MG63 (cell line): ENCODE data around the gene ARPC4. TPM values are rescaled to one million over a fixed set of nuclear protein-coding genes. Genes with fewer than 3 reads are reported as not detected.

Source experiments
- DNase-seq: peaks from one replicate; pipeline ENCODE4 v3.0.0-alpha.2; 2020
- H3K27me3 ChIP-seq: fragments of 250-450 bp; sonication (Bioruptor Pico); 2 replicates; pipeline ENCODE4 v1.5.1; 2020; ENCODE audit warnings: mild to moderate bottlenecking, moderate library complexity
- H3K36me3 ChIP-seq: fragments of 250-450 bp; sonication (Bioruptor Pico); 2 replicates; pipeline ENCODE4 v1.5.1; 2020; ENCODE audit warnings: mild to moderate bottlenecking, moderate library complexity
- H3K4me3 ChIP-seq: fragments of 250-450 bp; sonication (Bioruptor Pico); 2 replicates; pipeline ENCODE4 v1.5.1; 2020; ENCODE audit warnings: mild to moderate bottlenecking, moderate library complexity
- H3K9me3 ChIP-seq: fragments of 250-450 bp; sonication (Bioruptor Pico); 2 replicates; pipeline ENCODE4 v1.5.1; 2020; ENCODE audit warnings: mild to moderate bottlenecking, moderate library complexity
- total RNA-seq: library from RNA; depleted of rRNA; stranded (reverse); fragments of >200 nt; shearing (Covaris generic); gene quantifications from 2 replicates; pipeline ENCODE4 v1.2.3, GENCODE V29; 2014; ENCODE audit warnings: low replicate concordance; rRNA removed

Gene ARPC4
- total RNA-seq: 125 and 175 TPM in 2 replicates

DNA sequence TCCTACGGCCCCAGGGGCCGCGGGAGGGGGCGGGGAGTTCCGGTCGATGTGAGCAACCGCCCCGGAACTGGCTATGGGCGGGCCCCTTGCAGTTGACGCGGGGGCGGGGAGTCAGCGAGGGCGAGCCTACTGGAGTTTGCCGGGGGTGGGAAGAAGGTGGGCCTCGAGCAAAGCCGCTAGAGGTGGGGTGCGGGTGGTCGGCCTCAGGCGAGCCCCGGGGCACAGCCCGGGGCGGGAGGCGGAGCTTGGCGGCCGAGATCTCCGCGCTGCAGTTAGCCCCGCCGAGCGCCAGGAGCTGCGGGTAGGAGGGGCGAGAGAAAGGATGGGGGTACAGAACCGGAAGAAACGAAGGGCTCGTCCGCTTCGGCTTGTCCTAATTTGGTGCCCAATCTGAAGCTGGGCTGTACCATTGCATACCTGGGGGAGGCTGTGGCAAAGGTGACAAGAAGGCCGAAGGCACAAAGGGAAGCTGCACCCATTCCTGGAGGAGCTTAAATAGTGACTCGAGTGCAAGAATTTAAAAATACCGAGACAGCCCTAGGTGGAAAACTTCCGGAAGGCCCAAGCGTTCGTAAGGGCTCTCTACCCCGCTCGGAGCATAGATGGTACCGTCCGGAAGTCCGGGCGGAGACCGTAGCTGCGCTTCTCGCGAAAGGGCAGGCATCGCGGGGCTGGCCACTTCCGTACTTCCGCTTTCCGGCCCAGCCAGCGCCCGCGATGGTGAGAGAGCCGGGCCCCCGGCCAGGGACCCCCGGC lies at the start of gene ARPC4, which contains the start of gene TADA3:
ARPC4 (plus strand) TSS at position 678 of the 756 bp plus-strand sequence; CDS start at position 718, 40 bp downstream.
TADA3 (minus strand) TSS at position 69 of the 756 bp plus-strand sequence. CDS start 1,007 bp downstream, outside the sequence.
- peak; percentile 88 for DNase-seq
- H3K4me3 ChIP-seq: peak within 1 kb of the TSS; percentile 81
- peaks cover 11% of the 10 kb centered on the region for H3K36me3 ChIP-seq
- no peaks in the 10 kb centered on the region for H3K27me3 ChIP-seq
- H3K9me3 ChIP-seq: no peaks in the 10 kb centered on the region

DNA sequence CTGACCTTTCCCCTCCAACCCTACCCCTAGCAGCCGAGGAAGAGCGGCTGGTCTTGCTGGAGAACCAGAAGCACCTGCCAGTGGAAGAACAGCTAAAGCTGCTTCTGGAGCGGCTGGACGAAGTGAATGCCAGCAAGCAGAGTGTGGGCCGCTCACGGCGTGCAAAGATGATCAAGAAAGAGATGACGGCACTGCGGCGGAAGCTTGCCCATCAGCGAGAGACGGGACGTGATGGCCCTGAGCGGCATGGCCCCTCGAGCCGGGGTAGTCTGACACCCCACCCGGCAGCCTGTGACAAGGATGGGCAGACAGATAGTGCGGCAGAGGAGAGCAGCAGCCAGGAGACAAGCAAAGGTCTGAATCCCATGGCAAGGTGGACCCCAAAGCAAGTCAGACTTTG lies 49.3 kb upstream of the ARPC4 start:
- no peak for DNase-seq
- Histone ChIP-seq H3K27me3 (no peaks in the 10 kb centered on the region), H3K9me3 (no peaks in the 10 kb centered on the region), H3K4me3 (no peak overlapping the region), H3K36me3 (peaks cover 20% of the 10 kb centered on the region)

GRCh38 chr3:9744162-9744561 lies 48.7 kb upstream of the ARPC4 start:
- no peaks in the 10 kb centered on the region for H3K9me3 ChIP-seq
- H3K4me3 ChIP-seq: no peak overlapping the region
- H3K27me3 ChIP-seq: no peaks in the 10 kb centered on the region
- no peak for DNase-seq
- peaks cover 25% of the 10 kb centered on the region for H3K36me3 ChIP-seq

DNA sequence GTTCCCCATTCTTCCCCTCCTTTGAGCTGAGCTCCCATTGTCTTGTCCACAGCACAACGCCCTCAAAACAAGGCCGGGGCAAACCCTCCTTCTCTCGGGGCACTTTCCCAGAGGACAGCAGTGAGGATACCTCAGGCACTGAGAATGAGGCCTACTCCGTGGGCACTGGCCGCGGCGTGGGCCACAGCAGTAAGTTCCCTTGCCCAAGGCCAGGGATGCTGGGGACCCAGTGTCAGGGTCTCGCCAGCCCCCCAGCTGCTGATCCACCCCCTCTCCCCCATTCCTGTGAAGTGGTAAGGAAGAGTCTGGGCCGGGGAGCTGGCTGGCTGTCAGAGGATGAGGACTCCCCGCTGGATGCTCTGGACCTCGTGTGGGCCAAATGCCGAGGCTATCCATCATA lies 47.4 kb upstream of the ARPC4 start:
- no peak for DNase-seq
- H3K36me3 ChIP-seq: peaks cover 16% of the 10 kb centered on the region
- H3K9me3 ChIP-seq: no peaks in the 10 kb centered on the region
- H3K4me3 ChIP-seq: no peak overlapping the region
- H3K27me3 ChIP-seq: no peaks in the 10 kb centered on the region

- Histone ChIP-seq H3K4me3 (no peak overlapping the region), H3K36me3 (peaks cover 16% of the 10 kb centered on the region), H3K27me3 (no peaks in the 10 kb centered on the region), H3K9me3 (no peaks in the 10 kb centered on the region)
- DNase-seq: peak; percentile 35
These were observed 46.6 kb upstream of the ARPC4 start for GRCh38 chr3:9746330-9746729.

GRCh38 chr3:9747267-9747666 lies 45.6 kb upstream of the ARPC4 start:
- no peaks in the 10 kb centered on the region for H3K9me3 ChIP-seq
- H3K36me3 ChIP-seq: peaks cover 16% of the 10 kb centered on the region
- H3K4me3 ChIP-seq: no peak overlapping the region
- no peaks in the 10 kb centered on the region for H3K27me3 ChIP-seq
- peak; percentile 29 for DNase-seq

DNA sequence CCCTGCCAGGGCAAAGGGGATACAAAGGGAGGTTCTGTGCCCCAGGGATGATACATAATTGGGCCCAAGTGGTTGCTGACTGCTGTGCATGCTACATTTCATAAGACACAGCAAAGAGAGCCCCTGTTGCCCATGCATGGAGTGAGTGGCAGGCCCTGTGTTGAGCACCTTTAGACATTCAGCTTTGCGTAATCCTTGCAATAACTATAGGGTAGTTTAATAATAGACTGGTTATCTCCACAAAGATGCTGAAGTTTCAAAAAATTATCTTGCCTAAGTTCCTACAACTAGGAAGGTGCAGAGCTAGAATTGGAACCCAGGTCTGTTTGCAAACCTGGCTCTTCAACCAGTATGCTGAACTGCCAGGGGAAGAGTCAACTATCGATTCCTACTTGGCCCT lies 44.9 kb upstream of the ARPC4 start:
- DNase-seq: no peak
- H3K27me3 ChIP-seq: no peaks in the 10 kb centered on the region
- no peak overlapping the region for H3K4me3 ChIP-seq
- H3K36me3 ChIP-seq: peaks cover 17% of the 10 kb centered on the region
- no peaks in the 10 kb centered on the region for H3K9me3 ChIP-seq

DNA sequence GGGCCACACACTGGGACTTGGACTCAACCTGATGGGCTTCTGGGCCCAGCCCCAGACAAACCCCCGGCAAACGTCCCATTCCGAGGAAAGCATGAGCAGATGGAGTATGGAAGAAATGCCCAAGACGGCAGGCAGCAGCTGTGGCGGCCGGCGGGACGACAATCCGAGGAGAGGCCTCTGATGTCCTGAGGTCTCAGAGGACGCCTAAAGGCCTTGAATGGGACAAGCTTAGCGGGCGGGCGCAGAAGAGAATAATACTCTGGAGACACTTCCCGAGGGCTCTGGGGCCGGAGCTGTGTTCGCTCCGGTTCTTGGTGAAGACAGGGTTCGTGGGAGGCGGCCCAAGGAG lies 43.6 kb upstream of the ARPC4 start:
- H3K9me3 ChIP-seq: no peaks in the 10 kb centered on the region
- DNase-seq: no peak

DNA sequence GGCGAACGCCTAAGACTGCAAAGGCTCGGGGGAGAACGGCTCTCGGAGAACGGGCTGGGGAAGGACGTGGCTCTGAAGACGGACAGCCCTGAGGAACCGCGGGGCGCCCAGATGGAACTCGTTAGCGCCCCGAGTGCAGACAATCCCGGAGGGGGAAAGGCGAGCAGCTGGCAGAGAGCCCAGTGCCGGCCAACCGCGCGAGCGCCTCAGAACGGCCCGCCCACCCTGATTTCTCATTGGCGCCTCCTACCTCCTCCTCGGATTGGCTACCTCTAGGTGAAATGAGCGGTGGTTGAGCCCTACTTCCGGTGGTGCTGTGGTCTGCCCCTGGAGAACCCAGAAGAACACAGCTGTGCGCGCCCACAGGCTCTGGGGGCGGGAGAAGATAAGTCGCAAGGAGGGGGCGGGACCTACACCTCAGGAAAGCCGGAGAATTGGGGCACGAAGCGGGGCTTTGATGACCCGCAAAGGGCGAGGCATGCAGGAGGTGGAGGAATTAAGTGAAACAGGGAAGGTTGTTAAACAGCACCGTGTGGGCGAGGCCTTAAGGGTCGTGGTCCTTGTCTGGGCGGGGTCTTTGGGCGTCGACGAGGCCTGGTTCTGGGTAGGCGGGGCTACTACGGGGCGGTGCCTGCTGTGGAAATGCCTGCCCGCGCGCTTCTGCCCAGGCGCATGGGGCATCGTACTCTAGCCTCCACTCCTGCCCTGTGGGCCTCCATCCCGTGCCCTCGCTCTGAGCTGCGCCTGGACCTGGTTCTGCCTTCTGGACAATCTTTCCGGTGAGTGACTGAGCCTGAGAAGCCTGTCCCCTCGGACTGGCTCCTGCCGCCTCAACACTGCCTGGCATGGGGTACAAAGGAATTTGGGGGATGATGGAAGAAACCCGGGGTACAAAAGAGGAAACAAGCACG lies 43.0 kb upstream of the ARPC4 start, which contains the start of gene OGG1:
OGG1 (plus strand) TSS at position 308 of the 911 bp plus-strand sequence; CDS start at position 643, 335 bp downstream.
- Histone ChIP-seq H3K4me3 (peak within 1 kb of the TSS; percentile 61), H3K9me3 (no peaks in the 10 kb centered on the region), H3K27me3 (no peaks in the 10 kb centered on the region), H3K36me3 (peaks cover 16% of the 10 kb centered on the region)
- DNase-seq: peak; percentile 95

More for the DNA sequence above, 43.6 kb upstream of the ARPC4 start:
- H3K36me3 ChIP-seq: peaks cover 16% of the 10 kb centered on the region
- peak overlapping the region; percentile 61 for H3K4me3 ChIP-seq
- no peaks in the 10 kb centered on the region for H3K27me3 ChIP-seq

DNA sequence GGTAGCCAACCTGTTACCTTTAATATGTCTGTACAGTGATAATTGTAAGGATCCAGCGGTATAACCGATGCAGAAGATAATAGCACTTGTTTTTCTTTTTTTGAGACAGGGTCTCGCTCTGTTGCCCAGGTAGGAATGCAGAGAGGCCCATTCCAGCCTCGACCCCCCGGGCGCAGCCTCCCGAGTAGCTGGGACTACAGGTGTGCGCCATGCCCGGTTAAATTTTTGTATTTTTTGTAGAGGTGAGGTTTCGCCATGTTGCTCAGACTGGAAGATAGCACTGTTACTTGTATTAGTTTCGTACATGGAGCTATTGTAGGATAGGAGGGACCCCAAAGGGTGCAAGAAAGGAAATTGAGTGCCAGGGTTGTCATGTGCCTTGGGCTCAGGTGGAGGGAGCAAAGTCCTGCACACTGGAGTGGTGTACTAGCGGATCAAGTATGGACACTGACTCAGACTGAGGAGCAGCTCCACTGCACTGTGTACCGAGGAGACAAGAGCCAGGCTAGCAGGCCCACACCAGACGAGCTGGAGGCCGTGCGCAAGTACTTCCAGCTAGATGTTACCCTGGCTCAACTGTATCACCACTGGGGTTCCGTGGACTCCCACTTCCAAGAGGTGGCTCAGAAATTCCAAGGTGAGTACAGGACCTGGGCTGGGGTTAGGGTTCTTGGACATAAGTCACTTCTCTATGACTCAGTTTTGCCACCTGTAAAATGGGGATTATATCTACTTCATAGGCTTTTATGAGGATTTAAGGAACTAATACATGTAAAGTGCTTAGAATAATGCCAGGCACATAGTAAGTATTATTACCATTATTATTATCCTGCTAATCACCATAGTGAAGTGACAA lies 42.1 kb upstream of the ARPC4 start:
- Histone ChIP-seq H3K9me3 (no peaks in the 10 kb centered on the region), H3K27me3 (no peaks in the 10 kb centered on the region), H3K36me3 (peaks cover 16% of the 10 kb centered on the region), H3K4me3 (peak overlapping the region; percentile 61)
- DNase-seq: no peak

DNA sequence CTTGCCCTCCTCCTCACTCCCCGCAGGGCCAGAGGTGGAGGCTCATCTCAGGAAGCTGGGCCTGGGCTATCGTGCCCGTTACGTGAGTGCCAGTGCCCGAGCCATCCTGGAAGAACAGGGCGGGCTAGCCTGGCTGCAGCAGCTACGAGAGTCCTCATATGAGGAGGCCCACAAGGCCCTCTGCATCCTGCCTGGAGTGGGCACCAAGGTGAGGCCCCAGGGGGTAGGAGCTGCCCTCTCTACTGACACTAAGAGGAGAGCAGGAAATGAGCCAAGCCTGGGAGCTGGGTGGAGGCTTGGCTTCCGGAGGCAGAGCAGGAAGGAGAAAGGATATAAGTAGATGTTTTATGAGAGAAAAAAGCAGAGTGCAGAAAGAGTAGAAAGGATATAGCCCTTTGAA lies 38.2 kb upstream of the ARPC4 start:
- Histone ChIP-seq H3K4me3 (no peak overlapping the region), H3K36me3 (peaks cover 8% of the 10 kb centered on the region; the same call in 1 of the 2 replicates), H3K27me3 (no peaks in the 10 kb centered on the region), H3K9me3 (no peaks in the 10 kb centered on the region)
- no peak for DNase-seq

GRCh38 chr3:9757427-9757826 lies 35.5 kb upstream of the ARPC4 start:
- Histone ChIP-seq H3K4me3 (no peak overlapping the region), H3K36me3 (peaks cover 5% of the 10 kb centered on the region; the same call in 1 of the 2 replicates)
- no peak for DNase-seq

DNA sequence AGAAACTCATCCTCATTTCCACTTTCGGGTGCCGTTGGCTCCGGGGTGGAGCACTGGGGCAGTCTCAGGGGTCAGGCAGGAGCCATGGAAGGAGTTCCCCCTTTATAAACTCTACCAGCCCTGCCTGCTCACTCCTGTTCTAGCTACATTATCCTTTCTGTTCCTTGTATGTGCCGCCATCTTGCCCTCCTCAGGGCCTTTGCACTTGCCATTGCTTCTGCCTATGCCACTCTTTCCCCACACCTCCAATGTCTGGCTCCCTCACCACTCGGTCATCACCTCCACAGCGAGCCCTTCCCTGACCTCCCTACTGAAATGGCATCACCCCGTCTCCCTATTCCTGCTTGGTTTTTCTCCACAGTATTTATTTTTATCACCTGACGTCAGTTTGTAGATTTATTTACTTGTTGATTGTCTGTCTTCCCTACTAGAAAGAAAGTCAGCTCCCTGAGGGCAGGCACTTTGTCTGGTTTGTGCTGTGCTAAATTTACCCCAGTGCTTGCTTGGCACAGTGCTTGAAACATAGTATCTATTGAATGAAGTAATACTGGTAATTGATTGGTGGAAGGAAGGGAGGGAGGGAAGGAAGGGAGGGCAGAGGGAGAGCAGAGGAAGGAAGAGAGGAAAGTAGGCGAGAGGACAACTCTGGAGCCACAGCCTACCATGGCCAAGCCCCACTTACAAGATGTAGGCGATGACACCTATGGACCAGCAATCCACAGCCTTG lies 31.9 kb upstream of the ARPC4 start:
- no peak overlapping the region for H3K4me3 ChIP-seq
- no peak for DNase-seq
- no peaks in the 10 kb centered on the region for H3K9me3 ChIP-seq
- no peaks in the 10 kb centered on the region for H3K27me3 ChIP-seq
- no peaks in the 10 kb centered on the region; the same call in 1 of the 2 replicates for H3K36me3 ChIP-seq

More at GRCh38 chr3:9757427-9757826, 35.5 kb upstream of the ARPC4 start:
- Histone ChIP-seq H3K27me3 (no peaks in the 10 kb centered on the region), H3K9me3 (no peaks in the 10 kb centered on the region)

DNA sequence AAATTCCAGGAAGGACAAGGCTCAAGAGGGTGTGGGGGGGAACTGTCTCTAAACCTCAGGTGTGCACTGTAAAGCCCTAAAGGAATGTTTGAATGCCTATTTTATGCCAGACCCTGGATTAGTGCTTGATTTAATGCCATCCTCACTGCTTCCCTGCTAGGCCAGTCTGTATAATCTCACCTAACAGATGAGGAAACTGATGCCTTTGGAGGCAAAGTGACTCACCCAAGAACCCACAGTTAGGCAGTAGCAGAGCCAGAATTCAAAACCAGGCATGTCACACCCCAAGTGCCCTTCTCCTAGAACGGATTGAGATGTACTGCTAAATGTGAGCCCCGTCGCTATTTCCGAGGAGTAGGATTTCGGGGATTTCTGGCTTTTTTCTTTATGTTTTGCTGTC lies 31.0 kb upstream of the ARPC4 start:
- Histone ChIP-seq H3K9me3 (no peaks in the 10 kb centered on the region), H3K36me3 (no peaks in the 10 kb centered on the region), H3K4me3 (no peak overlapping the region), H3K27me3 (no peaks in the 10 kb centered on the region)
- DNase-seq: no peak

DNA sequence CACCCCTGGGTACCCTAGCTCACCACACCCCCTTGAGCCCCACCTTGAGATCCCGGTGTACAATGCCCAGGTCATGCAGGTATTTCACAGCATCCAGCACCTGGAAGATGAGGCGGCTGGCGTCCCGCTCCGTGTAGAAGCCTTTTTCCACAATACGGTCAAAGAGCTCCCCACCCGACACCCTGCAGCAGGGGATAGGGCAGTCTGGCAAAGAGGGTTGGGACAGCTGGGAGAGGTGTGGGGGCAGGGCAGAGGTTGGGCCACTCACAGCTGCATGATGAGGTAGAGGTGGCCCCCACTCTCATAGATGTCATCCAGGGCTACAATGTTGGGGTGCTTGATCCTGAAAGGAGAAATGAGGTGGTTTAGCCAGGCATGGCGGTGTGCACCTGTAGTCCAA lies 30.0 kb upstream of the ARPC4 start:
- Histone ChIP-seq H3K4me3 (no peak overlapping the region), H3K27me3 (no peaks in the 10 kb centered on the region), H3K36me3 (no peaks in the 10 kb centered on the region), H3K9me3 (no peaks in the 10 kb centered on the region)
- no peak for DNase-seq

DNA sequence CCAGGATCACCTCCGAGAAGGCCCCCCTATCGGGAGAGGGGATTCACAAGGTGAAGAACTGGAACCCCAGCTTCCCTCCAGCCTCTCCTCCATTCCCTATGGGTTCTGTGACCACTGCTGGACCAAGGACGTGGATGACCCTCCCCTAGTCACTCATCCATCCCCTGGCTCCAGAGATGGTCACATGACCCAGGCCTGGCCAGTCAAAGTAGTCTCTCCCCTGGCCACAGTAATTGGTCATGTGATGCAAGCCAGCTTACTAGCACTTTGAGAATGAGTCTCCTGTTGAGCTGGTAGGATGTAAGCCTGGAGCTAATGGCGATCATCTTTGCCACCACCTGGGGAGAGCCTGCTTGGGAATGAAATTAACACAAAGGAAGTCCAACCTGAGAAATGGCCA lies 27.0 kb upstream of the ARPC4 start:
- Histone ChIP-seq H3K4me3 (no peak overlapping the region), H3K36me3 (no peaks in the 10 kb centered on the region), H3K9me3 (no peaks in the 10 kb centered on the region), H3K27me3 (no peaks in the 10 kb centered on the region)
- no peak for DNase-seq
